Ovary (tissue), 9 donors: Measurements from ENCODE around the gene ENTPD1. TPM values are rescaled to one million over a fixed set of nuclear protein-coding genes. Genes with fewer than 3 reads are reported as not detected.

ENCODE experiments used
- DNase-seq, 5 donors: peaks; one replicate each; pipeline ENCODE4 v3.0.0-alpha.2; 2019 to 2020
- H3K27ac ChIP-seq, 2 donors: fragments of 200-600 bp; one replicate each; pipeline versions ENCODE4 v1.5.1 to v1.8.0; 2019 to 2022
- H3K27me3 ChIP-seq: fragments of 200-600 bp; one replicate; pipeline ENCODE4 v1.8.0; 2022
- H3K36me3 ChIP-seq: fragments of 200-600 bp; sonication (generic); one replicate; pipeline ENCODE4 v1.5.1; 2019
- H3K4me1 ChIP-seq: one replicate; pipeline ENCODE4 v1.8.1; 2013; ENCODE audit warnings: mild to moderate bottlenecking, moderate library complexity; ENCODE audit not compliant: insufficient read depth
- H3K4me3 ChIP-seq: fragments of 200-600 bp; sonication (generic); one replicate; pipeline ENCODE4 v1.5.1; 2017
- H3K9me3 ChIP-seq, 2 donors: fragments of 200-600 bp in 1 of 2; sonication (generic) in 1 of 2; one replicate each; pipeline versions ENCODE4 v1.5.1 to v1.8.1; 2013 to 2019; ENCODE audit warnings: mild to moderate bottlenecking in 1 of 2, moderate library complexity in 1 of 2
- CTCF ChIP-seq, 3 donors: fragments of 450-650 bp in 2 of 3; fragments of 200-600 bp in 1 of 3; IDR thresholded peaks; one replicate each; pipeline versions ENCODE4 v1.5.1 to v1.8.0; 2016 to 2022; ENCODE audit warnings: antibody characterized with exemption in 3 of 3, mild to moderate bottlenecking in 1 of 3
- EP300 ChIP-seq: sonication (generic); formaldehyde crosslinking; IDR thresholded peaks from one replicate; pipeline ENCODE4 v1.6.1; 2017; ENCODE audit warnings: antibody characterized with exemption
- POLR2A ChIP-seq: fragments of 450-650 bp; IDR thresholded peaks from one replicate; pipeline ENCODE4 v1.6.1; 2017; ENCODE audit warnings: antibody characterized with exemption, mild to moderate bottlenecking, moderate library complexity
- WGBS, 3 donors: extraction: QIAGEN DNeasy Blood & Tissue Kit in 1 of 3; methylation state at CpG; one replicate each; pipeline versions ENCODE4 v1.1.5 to v1.1.7; 2013 to 2017; 5-methylcytosine and 5-hydroxymethylcytosine counted together
- intact Hi-C, 4 donors: fragments of 100-400 bp; cut with DNase I; formaldehyde crosslinking; loops; one replicate each; pipeline versions ENCODE4 v1.11.0 to v1.15.1; 2022 to 2023
- polyA plus RNA-seq, 2 donors: library from polyadenylated mRNA; stranded (reverse); fragments of 200-250 nt in 1 of 2; fragments of 350-450 nt in 1 of 2; fragmentation: Illumina TruSeq in 1 of 2; extraction: RNeasy Lipid Tissue Mini Kit (QIAGEN cat#74804) in 1 of 2; gene quantifications; one replicate each; pipeline ENCODE4 v1.2.3, GENCODE V29; 2013 to 2014
- total RNA-seq, 7 donors: library from RNA; depleted of rRNA in 2 of 7; stranded (reverse); fragments of >200 nt in 2 of 7; fragmentation: NEBNext Ultra II Directional in 3 of 7; extraction: Animal tissue kit (Norgen Biotek cat#: 25700) in 3 of 7; gene quantifications; one replicate each; pipeline versions ENCODE4 v1.1.0 to v1.2.4, GENCODE V29; 2016 to 2023
- donor health status: DM: no; HTN: no; CAD: no; lungs with moderate emphysema.
- donor health status: DM: no; HTN: no; CAD: no.
- donor health status: Bipolar disorder and iron deficiency.
- donor health status: DM: yes; HTN: yes; CAD: no.
- donor health status: DM: no; HTN: no; CAD: no.
- donor health status: DM: yes; HTN: yes; CAD: no.

The ENTPD1 gene
- total and polyA plus RNA-seq, 9 donors: 3.0 to 51.5 (median 8.1) TPM

- WGBS, 3 donors: 38 to 42% (median 41%) methylated on average over 2 of the region's 2 CpGs
Measured at GRCh38 chr10:95866467-95866842, 110.5 kb downstream of the ENTPD1 start.

GRCh38 chr10:95867866-95868265 lies 111.9 kb downstream of the ENTPD1 start:
- no peak for TF ChIP-seq POLR2A
- TF ChIP-seq CTCF (IDR thresholded peaks at IDR 0.05): no peak
- TF ChIP-seq EP300: no peak
- 93 to 95% (median 94%) methylated on average over 4 of the region's 4 CpGs for WGBS, 3 donors
- H3K27me3 ChIP-seq: no peaks in the 10 kb centered on the region

More at GRCh38 chr10:95866467-95866842, 110.5 kb downstream of the ENTPD1 start:
- Histone ChIP-seq H3K27me3 (no peaks in the 10 kb centered on the region), H3K9me3 (no peaks in the 10 kb centered on the region), H3K4me1 (no peaks in the 10 kb centered on the region), H3K27ac (no peak overlapping the region), H3K36me3 (no peaks in the 10 kb centered on the region), H3K4me3 (no peak overlapping the region)
- TF ChIP-seq EP300 (no peak), CTCF (IDR thresholded peaks at IDR 0.05) (no peak), POLR2A (no peak)
- DNase-seq: no peak
- intact Hi-C loops: no loop called here

GRCh38 chr10:95872158-95872711 lies 116.3 kb downstream of the ENTPD1 start:
- H3K4me3 ChIP-seq: no peak overlapping the region
- H3K27ac ChIP-seq: no peak overlapping the region
- no peak for TF ChIP-seq POLR2A
- TF ChIP-seq EP300: no peak
- no peak for TF ChIP-seq CTCF (IDR thresholded peaks at IDR 0.05)
- no peaks in the 10 kb centered on the region for H3K4me1 ChIP-seq
- WGBS, 3 donors: 59 to 98% (median 96%) methylated on average over 2 of the region's 2 CpGs
- no peak for DNase-seq
- intact Hi-C loops: no loop called here
- H3K36me3 ChIP-seq: no peaks in the 10 kb centered on the region
- no peaks in the 10 kb centered on the region for H3K9me3 ChIP-seq
- H3K27me3 ChIP-seq: no peaks in the 10 kb centered on the region

More at GRCh38 chr10:95867866-95868265, 111.9 kb downstream of the ENTPD1 start:
- Histone ChIP-seq H3K9me3 (no peaks in the 10 kb centered on the region), H3K36me3 (no peaks in the 10 kb centered on the region), H3K4me1 (no peaks in the 10 kb centered on the region), H3K27ac (no peak overlapping the region), H3K4me3 (no peak overlapping the region)
- intact Hi-C loops: no loop called here
- DNase-seq: no peak

GRCh38 chr10:95873139-95873538 lies 117.2 kb downstream of the ENTPD1 start:
- intact Hi-C loops: no loop called here
- TF ChIP-seq CTCF (IDR thresholded peaks at IDR 0.05) (no peak), EP300 (no peak), POLR2A (no peak)
- H3K9me3 ChIP-seq: no peaks in the 10 kb centered on the region
- H3K36me3 ChIP-seq: no peaks in the 10 kb centered on the region
- WGBS, 3 donors: 97 to 98% (median 98%) methylated on average over 2 of the region's 2 CpGs
- H3K4me1 ChIP-seq: no peaks in the 10 kb centered on the region
- H3K27me3 ChIP-seq: no peaks in the 10 kb centered on the region
- no peak for DNase-seq
- H3K4me3 ChIP-seq: no peak overlapping the region
- no peak overlapping the region for H3K27ac ChIP-seq
